Keratinocyte (primary cell): ENCODE data around the gene SNX15. TPM values are rescaled to one million over a fixed set of nuclear protein-coding genes. Genes with fewer than 3 reads are reported as not detected.

Experiments
- DNase-seq: peaks from one replicate; pipeline ENCODE4 v3.0.0-alpha.2; 2011; ENCODE audit warnings: low read depth, missing footprints, low spot score
- FAIRE-seq: peaks from 2 replicates; lab custom pipeline; 2011; peaks lifted over from hg19 to GRCh38; lab: Jason Lieb, UNC
- H2AFZ ChIP-seq: 2 replicates; pipeline ENCODE4 v1.6.0; 2012; ENCODE audit warnings: low read length, control low read depth, inconsistent platforms; ENCODE audit not compliant: control insufficient read depth
- H3K27ac ChIP-seq: 2 replicates; pipeline ENCODE4 v1.5.1; 2011; ENCODE audit warnings: low read length; ENCODE audit not compliant: control insufficient read depth, insufficient read depth
- H3K27me3 ChIP-seq: 3 replicates; pipeline ENCODE4 v1.6.0; 2011; ENCODE audit warnings: low read length; ENCODE audit not compliant: control insufficient read depth, insufficient read depth; ENCODE audit errors: extremely low read depth
- H3K36me3 ChIP-seq, 2 experiments: 2 replicates in 1 of 2; 3 replicates in 1 of 2; pipeline ENCODE4 v1.5.1; 2011; ENCODE audit warnings: low read length in 2 of 2, mild to moderate bottlenecking in 1 of 2; ENCODE audit not compliant: control insufficient read depth in 2 of 2, insufficient read depth in 2 of 2; ENCODE audit errors: extremely low read depth in 1 of 2
- H3K4me1 ChIP-seq: 3 replicates; pipeline ENCODE4 v1.5.1; 2011; ENCODE audit warnings: low read length; ENCODE audit not compliant: control insufficient read depth, insufficient read depth; ENCODE audit errors: extremely low read depth
- H3K4me2 ChIP-seq: 3 replicates; pipeline ENCODE4 v1.6.0; 2011; ENCODE audit warnings: low read depth, low read length; ENCODE audit not compliant: control insufficient read depth, insufficient read depth; ENCODE audit errors: extremely low read depth
- H3K4me3 ChIP-seq, 3 experiments: fragments of 200-600 bp in 1 of 3; sonication (generic) in 1 of 3; 2 replicates in 2 of 3; 3 replicates in 1 of 3; pipeline ENCODE4 v1.5.1; 2011 to 2016; ENCODE audit warnings: low read length in 3 of 3, mild to moderate bottlenecking in 3 of 3, control low read depth in 2 of 3, inconsistent platforms in 1 of 3, low read depth in 1 of 3, mixed read lengths in 1 of 3, mixed run types in 1 of 3, moderate library complexity in 1 of 3; ENCODE audit not compliant: control insufficient read depth in 2 of 3, insufficient read depth in 2 of 3; ENCODE audit errors: extremely low read depth in 1 of 3
- H3K79me2 ChIP-seq: 2 replicates; pipeline ENCODE4 v1.6.0; 2012; ENCODE audit warnings: low read length; ENCODE audit not compliant: control insufficient read depth, insufficient read depth
- H3K9ac ChIP-seq: 3 replicates; pipeline ENCODE4 v1.6.0; 2011; ENCODE audit warnings: low read length; ENCODE audit not compliant: control insufficient read depth, insufficient read depth; ENCODE audit errors: extremely low read depth
- H3K9me1 ChIP-seq: 3 replicates; pipeline ENCODE4 v1.6.0; 2011; ENCODE audit warnings: low read length; ENCODE audit not compliant: control insufficient read depth, insufficient read depth; ENCODE audit errors: extremely low read depth
- H3K9me3 ChIP-seq: 2 replicates; pipeline ENCODE4 v1.5.1; 2012; ENCODE audit warnings: low read depth, low read length; ENCODE audit not compliant: control insufficient read depth
- H4K20me1 ChIP-seq: 3 replicates; pipeline ENCODE4 v1.6.0; 2011; ENCODE audit warnings: low read length; ENCODE audit not compliant: control insufficient read depth, insufficient read depth; ENCODE audit errors: extremely low read depth
- CTCF ChIP-seq, 3 experiments: IDR thresholded peaks in 1 of 3; conservative IDR thresholded peaks in 1 of 3; optimal IDR thresholded peaks in 1 of 3; 2 replicates in 2 of 3; 3 replicates in 1 of 3; pipeline versions ENCODE3 to v1.5.1; 2011; ENCODE audit warnings: low read length in 3 of 3, mild to moderate bottlenecking in 3 of 3, moderate library complexity in 2 of 3, control low read depth in 1 of 3, inconsistent platforms in 1 of 3; ENCODE audit not compliant: insufficient read depth in 2 of 3; ENCODE audit errors: extremely low read depth in 1 of 3
- EZH2 ChIP-seq: IDR thresholded peaks from one replicate; pipeline ENCODE4 v1.6.1; 2012; ENCODE audit warnings: inconsistent platforms, mild to moderate bottlenecking, low read length, moderate library complexity
- dilution Hi-C: fragments of 300-500 bp; cut with MboI; formaldehyde crosslinking; loops from one replicate; pipeline ENCODE4 v1.7.0; 2020; ENCODE audit warnings: low sequenced_read_pairs; ENCODE audit not compliant: extremely low pct_ligation_motif_present
- polyA plus RNA-seq, 5 experiments: library from polyadenylated mRNA; depleted of rRNA in 3 of 5; stranded (reverse) in 3 of 5; stranded (forward) in 1 of 5; unstranded in 1 of 5; fragments of >200 nt; gene quantifications; 1 replicate in 1 of 5; 2 replicates in 3 of 5; 3 replicates in 1 of 5; pipeline versions ENCODE4 v1.2.1 to v1.2.3, GENCODE V29; 2011 to 2012; ENCODE audit warnings: missing spikeins in 2 of 5, low read depth in 1 of 5, low replicate concordance in 1 of 5

The SNX15 gene
- polyA plus RNA-seq, 1 donor (not counting 4 experiments of a cell fraction or from before 2014, with no cell fraction given), result 1.8 TPM

GRCh38 chr11:65083834-65084597, 56.8 kb downstream of the SNX15 start, which contains the start of the genes CDCA5 and ZFPL1:
Gene CDCA5, minus strand, starts transcription at chr11:65084040. Its CDS starts 62 bp downstream, at chr11:65083978.
Gene ZFPL1, plus strand, starts transcription at chr11:65084222. Its CDS starts 477 bp downstream, at chr11:65084699.
- peak within 1 kb of the TSS; percentile 96 for H3K4me2 ChIP-seq
- H3K27me3 ChIP-seq, result no peaks in the 10 kb centered on the region
- TF ChIP-seq CTCF (optimal IDR thresholded peaks at IDR 0.05 in 1 of 3, IDR thresholded peaks at IDR 0.05 in 1 of 3, conservative IDR thresholded peaks at IDR 0.05 in 1 of 3; ENCODE audit: extremely low read depth in 1 of 3, insufficient read depth in 2 of 3, low read length in 3 of 3) (no peak), EZH2 (no peak)
- no peaks in the 10 kb centered on the region for H3K9me1 ChIP-seq
- peaks cover 16 to 41% of the 10 kb centered on the region in 2 experiments for H3K36me3 ChIP-seq
- peak within 1 kb of the TSS; percentile 88 for H2AFZ ChIP-seq
- H3K4me1 ChIP-seq, result peaks cover 29% of the 10 kb centered on the region
- dilution Hi-C loops, result no loop called here
- no peaks in the 10 kb centered on the region for H3K9me3 ChIP-seq
- H3K79me2 ChIP-seq, result peaks cover 48% of the 10 kb centered on the region
- peak within 1 kb of the TSS; percentile 84 for H3K27ac ChIP-seq
- peak within 1 kb of the TSS; percentile 80 for H3K9ac ChIP-seq
- DNase-seq (peak; percentile 68), FAIRE-seq (peak; percentile 29)
- no peaks in the 10 kb centered on the region for H4K20me1 ChIP-seq
- H3K4me3 ChIP-seq, result peak within 1 kb of the TSS; percentile 72 to 98 (median 82)

GRCh38 chr11:65084598-65085375, 57.5 kb downstream of the SNX15 start:
- Histone ChIP-seq H3K79me2 (peaks cover 44% of the 10 kb centered on the region), H3K9me1 (no peaks in the 10 kb centered on the region), H3K9me3 (no peaks in the 10 kb centered on the region), H3K9ac (peak overlapping the region; percentile 80), H3K36me3 (peaks cover 19 to 37% of the 10 kb centered on the region in 2 experiments), H3K4me3 (peak overlapping the region; percentile 72 to 98 (median 82)), H2AFZ (peak overlapping the region; percentile 1), H3K4me2 (peak overlapping the region; percentile 69), H4K20me1 (no peaks in the 10 kb centered on the region), H3K27ac (peak overlapping the region; percentile 84), H3K4me1 (peaks cover 29% of the 10 kb centered on the region), H3K27me3 (no peaks in the 10 kb centered on the region)
- TF ChIP-seq EZH2 (no peak), CTCF (optimal IDR thresholded peaks at IDR 0.05 in 1 of 3, IDR thresholded peaks at IDR 0.05 in 1 of 3, conservative IDR thresholded peaks at IDR 0.05 in 1 of 3; ENCODE audit: extremely low read depth in 1 of 3, insufficient read depth in 2 of 3, low read length in 3 of 3) (no peak)
- no peak for FAIRE-seq
- dilution Hi-C loops, result no loop called here
- no peak for DNase-seq
